ENCODE results near the gene MMP24OS.

DNA sequence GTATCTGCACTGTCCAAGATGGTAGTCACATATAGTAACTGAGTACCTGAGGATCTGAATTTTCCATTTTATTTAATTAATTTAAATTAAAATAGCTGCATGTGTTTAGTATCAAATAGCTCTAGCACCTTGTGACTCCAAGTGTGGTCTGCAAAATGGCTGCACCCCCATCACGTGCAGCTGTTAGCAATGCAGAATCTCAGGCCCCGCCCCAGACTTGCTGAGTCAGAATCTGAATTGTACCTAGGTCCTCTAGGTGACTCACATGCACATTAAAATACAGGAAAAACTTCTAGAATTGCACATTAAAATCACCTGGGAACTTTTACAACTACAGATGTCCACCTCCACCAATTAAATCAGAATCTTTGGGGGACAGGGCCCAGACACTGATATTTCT lies 33.5 kb upstream of the MMP24OS start:
- TF ChIP-seq, protein P1, sequence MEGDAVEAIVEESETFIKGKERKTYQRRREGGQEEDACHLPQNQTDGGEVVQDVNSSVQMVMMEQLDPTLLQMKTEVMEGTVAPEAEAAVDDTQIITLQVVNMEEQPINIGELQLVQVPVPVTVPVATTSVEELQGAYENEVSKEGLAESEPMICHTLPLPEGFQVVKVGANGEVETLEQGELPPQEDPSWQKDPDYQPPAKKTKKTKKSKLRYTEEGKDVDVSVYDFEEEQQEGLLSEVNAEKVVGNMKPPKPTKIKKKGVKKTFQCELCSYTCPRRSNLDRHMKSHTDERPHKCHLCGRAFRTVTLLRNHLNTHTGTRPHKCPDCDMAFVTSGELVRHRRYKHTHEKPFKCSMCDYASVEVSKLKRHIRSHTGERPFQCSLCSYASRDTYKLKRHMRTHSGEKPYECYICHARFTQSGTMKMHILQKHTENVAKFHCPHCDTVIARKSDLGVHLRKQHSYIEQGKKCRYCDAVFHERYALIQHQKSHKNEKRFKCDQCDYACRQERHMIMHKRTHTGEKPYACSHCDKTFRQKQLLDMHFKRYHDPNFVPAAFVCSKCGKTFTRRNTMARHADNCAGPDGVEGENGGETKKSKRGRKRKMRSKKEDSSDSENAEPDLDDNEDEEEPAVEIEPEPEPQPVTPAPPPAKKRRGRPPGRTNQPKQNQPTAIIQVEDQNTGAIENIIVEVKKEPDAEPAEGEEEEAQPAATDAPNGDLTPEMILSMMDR (IDR thresholded peaks at IDR 0.05): no peak
- TF ChIP-seq POLR2A (IDR thresholded peaks at IDR 0.05): no peak
- no peak for TF ChIP-seq EP300 (IDR thresholded peaks at IDR 0.05)
